Activated CD8-positive, alpha-beta T cell treated with anti-CD3 and anti-CD28 coated beads for 36 hours (primary cell): ENCODE measurements around the gene TRIP13. TPM values are rescaled to one million over a fixed set of nuclear protein-coding genes. Genes with fewer than 3 reads are reported as not detected.

Source experiments
- ATAC-seq: fragments of 200-7000 bp; cut with Tn5 transposase; one replicate; pipeline ENCODE4 v1.10.0; 2021; ENCODE audit warnings: mild to moderate bottlenecking, moderate library complexity
- CTCF ChIA-PET: fragments of 350-600 bp; sonication (Branson Sonifier 250); formaldehyde crosslinking; loops from one replicate; lab custom pipeline; 2021; ENCODE audit warnings: antibody characterized with exemption; lab: Charles Lee
- POLR2A ChIA-PET: fragments of 350-600 bp; sonication (Branson Sonifier 250); formaldehyde crosslinking; loops from one replicate; lab custom pipeline; 2021; ENCODE audit warnings: antibody characterized with exemption; lab: Charles Lee
- DNase-seq: peaks from one replicate; pipeline ENCODE4 v3.0.0-alpha.2; 2020
- H3K27ac Mint-ChIP-seq: one replicate; pipeline ENCODE4 v1.8.0; 2021; ENCODE audit warnings: mild to moderate bottlenecking, mixed read lengths
- H3K27me3 Mint-ChIP-seq: one replicate; pipeline ENCODE4 v1.8.0; 2021; ENCODE audit warnings: mixed read lengths
- H3K36me3 Mint-ChIP-seq: one replicate; pipeline ENCODE4 v1.8.0; 2021; ENCODE audit warnings: low read depth, mixed read lengths
- H3K4me1 Mint-ChIP-seq: one replicate; pipeline ENCODE4 v1.8.0; 2021; ENCODE audit warnings: low read depth, mixed read lengths
- H3K4me3 Mint-ChIP-seq: one replicate; pipeline ENCODE4 v1.8.0; 2021; ENCODE audit warnings: mild to moderate bottlenecking, moderate library complexity, mixed read lengths
- H3K9me3 Mint-ChIP-seq: one replicate; pipeline ENCODE4 v1.8.0; 2021; ENCODE audit warnings: mixed read lengths
- CTCF ChIP-seq: fragments of 200-600 bp; IDR thresholded peaks from one replicate; pipeline ENCODE4 v1.8.0; 2022; ENCODE audit warnings: antibody characterized with exemption, mild to moderate bottlenecking
- intact Hi-C: fragments of 100-400 bp; cut with micrococcal nuclease; formaldehyde crosslinking; loops from one replicate; pipeline ENCODE4 v1.10.0; 2022
- total RNA-seq, 2 experiments: library from RNA; stranded (reverse); gene quantifications; one replicate each; pipeline ENCODE4 v1.2.3, GENCODE V29; 2021

TRIP13 gene
- total RNA-seq, 2 experiments from 2014 or later = 31.0 to 36.9 TPM

GRCh38 chr5:960551-960950 lies 67.9 kb downstream of the TRIP13 start:
- H3K27ac Mint-ChIP-seq = no peak overlapping the region
- no peaks in the 10 kb centered on the region for H3K9me3 Mint-ChIP-seq
- H3K27me3 Mint-ChIP-seq = peaks cover 22% of the 10 kb centered on the region
- DNase-seq = no peak
- peaks cover 50% of the 10 kb centered on the region for H3K4me1 Mint-ChIP-seq
- TF ChIP-seq CTCF = no peak
- no peaks in the 10 kb centered on the region for H3K36me3 Mint-ChIP-seq
- H3K4me3 Mint-ChIP-seq = no peak overlapping the region
- intact Hi-C loops = no loop called here
- no peak for ATAC-seq
- ChIA-PET POLR2A (no interaction called here), CTCF (interaction anchor here (1.0 kb wide), 1 partner anchor 46 kb away, joined by 3 read pairs; no protein-coding TSS in a partner anchor)

GRCh38 chr5:961002-961710 lies 68.5 kb downstream of the TRIP13 start:
- intact Hi-C loops = no loop called here
- TF ChIP-seq CTCF = no peak

GRCh38 chr5:961711-962240 lies 69.1 kb downstream of the TRIP13 start:
- no peaks in the 10 kb centered on the region for H3K36me3 Mint-ChIP-seq
- no peak for TF ChIP-seq CTCF
- no peak overlapping the region for H3K27ac Mint-ChIP-seq
- no peak for ATAC-seq
- DNase-seq = no peak
- H3K27me3 Mint-ChIP-seq = peaks cover 20% of the 10 kb centered on the region
- POLR2A ChIA-PET = no interaction called here
- CTCF ChIA-PET = no interaction called here
- H3K4me1 Mint-ChIP-seq = peaks cover 44% of the 10 kb centered on the region
- intact Hi-C loops = no loop called here
- no peaks in the 10 kb centered on the region for H3K9me3 Mint-ChIP-seq
- H3K4me3 Mint-ChIP-seq = no peak overlapping the region

More at GRCh38 chr5:961002-961710, 68.5 kb downstream of the TRIP13 start:
- no peak for DNase-seq
- ChIA-PET POLR2A (no interaction called here), CTCF (no interaction called here)
- H3K36me3 Mint-ChIP-seq = no peaks in the 10 kb centered on the region
- peaks cover 21% of the 10 kb centered on the region for H3K27me3 Mint-ChIP-seq
- H3K27ac Mint-ChIP-seq = no peak overlapping the region
- no peaks in the 10 kb centered on the region for H3K9me3 Mint-ChIP-seq
- ATAC-seq = no peak
- no peak overlapping the region for H3K4me3 Mint-ChIP-seq
- peaks cover 48% of the 10 kb centered on the region for H3K4me1 Mint-ChIP-seq

- Mint-ChIP-seq H3K9me3 (no peaks in the 10 kb centered on the region), H3K27ac (no peak overlapping the region), H3K4me3 (no peak overlapping the region), H3K27me3 (peaks cover 20% of the 10 kb centered on the region), H3K4me1 (peaks cover 38% of the 10 kb centered on the region), H3K36me3 (no peaks in the 10 kb centered on the region)
- POLR2A ChIA-PET = no interaction called here
- DNase-seq = no peak
- intact Hi-C loops = no loop called here
- CTCF ChIA-PET = no interaction called here
- TF ChIP-seq CTCF = no peak
- ATAC-seq = no peak
Measured at GRCh38 chr5:962386-962785, 69.7 kb downstream of the TRIP13 start.

- Mint-ChIP-seq H3K4me1 (peaks cover 34% of the 10 kb centered on the region), H3K36me3 (no peaks in the 10 kb centered on the region), H3K4me3 (no peak overlapping the region), H3K27me3 (peaks cover 24% of the 10 kb centered on the region), H3K9me3 (no peaks in the 10 kb centered on the region), H3K27ac (no peak overlapping the region)
- ChIA-PET POLR2A (no interaction called here), CTCF (no interaction called here)
- intact Hi-C loops = no loop called here
- no peak for ATAC-seq
- no peak for DNase-seq
- no peak for TF ChIP-seq CTCF
Measured at GRCh38 chr5:962801-963200, 70.1 kb downstream of the TRIP13 start.
